Measurements from ENCODE around the gene ZNF385D. TPM values are rescaled to one million over a fixed set of nuclear protein-coding genes. Genes with fewer than 3 reads are reported as not detected.
A peak's percentile ranks its signal among the peaks of the same experiment; 100 is the strongest.

The ZNF385D gene
- total RNA-seq, 1 experiment from 2014 or later: not detected

DNA sequence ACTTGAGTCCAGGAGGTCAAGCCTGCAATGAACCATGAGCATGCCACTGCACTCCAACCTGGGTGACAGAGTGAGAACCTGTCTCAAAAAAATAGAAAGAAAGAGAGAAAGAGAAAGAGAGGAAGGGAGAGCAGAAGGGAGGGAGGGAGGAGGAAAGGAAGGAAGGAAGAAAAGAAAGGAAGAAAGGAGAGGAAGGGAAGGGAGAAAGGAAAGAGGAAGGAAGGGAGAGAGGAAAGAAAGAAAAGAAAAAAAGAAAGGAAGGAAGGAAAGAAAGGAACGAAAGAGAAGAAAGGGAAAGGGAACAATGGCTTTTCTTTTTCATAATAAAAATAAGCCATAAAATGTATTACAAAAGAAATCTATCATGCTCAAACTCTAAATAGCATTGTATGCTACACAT lies 116.9 kb downstream of the ZNF385D start:
- no peaks in the 10 kb centered on the region for H3K9me3 Mint-ChIP-seq (ENCODE audit: low read depth, unreplicated experiment)
- TF ChIP-seq, protein P1, sequence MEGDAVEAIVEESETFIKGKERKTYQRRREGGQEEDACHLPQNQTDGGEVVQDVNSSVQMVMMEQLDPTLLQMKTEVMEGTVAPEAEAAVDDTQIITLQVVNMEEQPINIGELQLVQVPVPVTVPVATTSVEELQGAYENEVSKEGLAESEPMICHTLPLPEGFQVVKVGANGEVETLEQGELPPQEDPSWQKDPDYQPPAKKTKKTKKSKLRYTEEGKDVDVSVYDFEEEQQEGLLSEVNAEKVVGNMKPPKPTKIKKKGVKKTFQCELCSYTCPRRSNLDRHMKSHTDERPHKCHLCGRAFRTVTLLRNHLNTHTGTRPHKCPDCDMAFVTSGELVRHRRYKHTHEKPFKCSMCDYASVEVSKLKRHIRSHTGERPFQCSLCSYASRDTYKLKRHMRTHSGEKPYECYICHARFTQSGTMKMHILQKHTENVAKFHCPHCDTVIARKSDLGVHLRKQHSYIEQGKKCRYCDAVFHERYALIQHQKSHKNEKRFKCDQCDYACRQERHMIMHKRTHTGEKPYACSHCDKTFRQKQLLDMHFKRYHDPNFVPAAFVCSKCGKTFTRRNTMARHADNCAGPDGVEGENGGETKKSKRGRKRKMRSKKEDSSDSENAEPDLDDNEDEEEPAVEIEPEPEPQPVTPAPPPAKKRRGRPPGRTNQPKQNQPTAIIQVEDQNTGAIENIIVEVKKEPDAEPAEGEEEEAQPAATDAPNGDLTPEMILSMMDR (IDR thresholded peaks at IDR 0.05; ENCODE audit: unreplicated experiment): no peak
- no peaks in the 10 kb centered on the region for H3K36me3 Mint-ChIP-seq (ENCODE audit: insufficient read depth, unreplicated experiment)
- DNase-seq: no peak
- no TSS peak for BruUV-seq (replicated peaks)
- no peaks in the 10 kb centered on the region for H3K27me3 Mint-ChIP-seq (ENCODE audit: unreplicated experiment)
- H3K27ac Mint-ChIP-seq (ENCODE audit: unreplicated experiment): no peak overlapping the region
- no peaks in the 10 kb centered on the region for H3K4me1 Mint-ChIP-seq (ENCODE audit: low read depth, unreplicated experiment)
- no peak overlapping the region for H3K4me3 Mint-ChIP-seq (ENCODE audit: low read depth, unreplicated experiment)
- intact Hi-C loops (cut with micrococcal nuclease; ENCODE audit: unreplicated experiment): no loop called here
- CTCF ChIA-PET: interaction anchor here (0.7 kb wide), 1 partner anchor 46 kb away, joined by 3 read pairs; no protein-coding TSS in a partner anchor

DNA sequence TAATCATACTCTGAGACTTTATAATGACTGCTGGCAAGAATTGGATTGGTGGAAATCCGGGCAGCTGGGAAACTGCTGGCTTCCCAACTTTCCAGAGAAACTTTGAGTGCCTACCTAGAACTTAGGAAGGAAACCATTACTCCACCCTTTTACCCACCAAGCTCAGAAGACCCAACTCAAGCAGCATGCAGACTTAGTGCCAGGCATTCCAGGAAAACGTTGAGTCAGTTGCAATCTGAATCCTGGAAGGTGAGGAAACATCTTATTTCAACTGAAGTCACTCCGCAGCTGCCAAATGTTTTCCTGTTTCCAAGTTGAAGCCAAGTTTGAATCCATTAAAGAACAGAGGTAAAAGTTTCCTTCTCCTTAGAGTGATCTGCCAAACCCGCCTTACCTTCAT lies 126.5 kb downstream of the ZNF385D start:
- DNase-seq: no peak
- H3K27me3 Mint-ChIP-seq (ENCODE audit: unreplicated experiment): no peaks in the 10 kb centered on the region
- H3K4me3 Mint-ChIP-seq (ENCODE audit: low read depth, unreplicated experiment): no peak overlapping the region
- intact Hi-C loops (cut with micrococcal nuclease; ENCODE audit: unreplicated experiment): no loop called here
- peaks cover 6% of the 10 kb centered on the region for H3K36me3 Mint-ChIP-seq (ENCODE audit: insufficient read depth, unreplicated experiment)
- no peak overlapping the region for H3K27ac Mint-ChIP-seq (ENCODE audit: unreplicated experiment)
- H3K4me1 Mint-ChIP-seq (ENCODE audit: low read depth, unreplicated experiment): peaks cover 20% of the 10 kb centered on the region
- CTCF ChIA-PET: no interaction called here
- TF ChIP-seq, protein P1 (IDR thresholded peaks at IDR 0.05; ENCODE audit: unreplicated experiment): no peak
- no peaks in the 10 kb centered on the region for H3K9me3 Mint-ChIP-seq (ENCODE audit: low read depth, unreplicated experiment)
- BruUV-seq (replicated peaks): no TSS peak

- no peaks in the 10 kb centered on the region for H3K9me3 Mint-ChIP-seq (ENCODE audit: low read depth, unreplicated experiment)
- TF ChIP-seq, protein P1 (IDR thresholded peaks at IDR 0.05; ENCODE audit: unreplicated experiment): no peak
- peak overlapping the region; percentile 50 for H3K27ac Mint-ChIP-seq (ENCODE audit: unreplicated experiment)
- intact Hi-C loops (cut with micrococcal nuclease; ENCODE audit: unreplicated experiment): no loop called here
- H3K4me3 Mint-ChIP-seq (ENCODE audit: low read depth, unreplicated experiment): peak overlapping the region; percentile 28
- CTCF ChIA-PET: interaction anchor here (0.5 to 0.7 kb wide), 2 partner anchors 18 to 97 kb away, joined by 3 read pairs; no protein-coding TSS in a partner anchor
- H3K27me3 Mint-ChIP-seq (ENCODE audit: unreplicated experiment): no peaks in the 10 kb centered on the region
- peaks cover 6% of the 10 kb centered on the region for H3K36me3 Mint-ChIP-seq (ENCODE audit: insufficient read depth, unreplicated experiment)
- no TSS peak for BruUV-seq (replicated peaks)
- peaks cover 20% of the 10 kb centered on the region for H3K4me1 Mint-ChIP-seq (ENCODE audit: low read depth, unreplicated experiment)
- DNase-seq: no peak
Measured at GRCh38 chr3:21621181-21621651, 129.8 kb downstream of the ZNF385D start.

DNA sequence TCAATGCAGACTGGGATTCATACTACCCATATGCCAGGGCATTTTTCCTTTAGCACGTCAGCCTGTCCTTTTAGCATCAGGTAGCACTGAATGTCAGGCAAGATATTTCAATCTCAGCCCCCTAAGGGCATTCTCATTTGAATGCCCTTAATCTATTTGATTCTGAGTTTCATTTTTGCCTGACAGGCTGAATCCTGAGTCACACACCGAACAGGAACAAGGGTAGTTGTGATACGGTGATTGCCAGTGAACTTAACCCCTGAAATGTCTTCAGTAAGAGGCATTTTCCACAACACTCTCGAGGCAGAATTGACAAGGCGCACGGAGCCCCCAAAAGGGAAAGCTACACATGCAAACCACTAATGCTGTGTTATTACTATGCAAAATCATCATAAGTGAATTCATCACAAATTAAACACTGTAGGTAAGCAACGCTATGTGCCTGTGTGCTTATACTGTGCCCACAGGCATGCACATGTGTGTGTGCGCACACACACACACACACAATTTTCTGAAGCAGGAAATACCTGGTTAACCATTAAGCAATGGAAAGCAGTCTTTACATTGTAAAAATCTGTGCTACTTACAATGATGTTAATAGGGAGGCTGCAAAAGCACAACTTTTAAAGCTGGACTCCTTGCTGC lies 130.4 kb downstream of the ZNF385D start:
- CTCF ChIA-PET: interaction anchor here (0.7 kb wide), 1 partner anchor 18 kb away, joined by 3 read pairs; no protein-coding TSS in a partner anchor
- peaks cover 20% of the 10 kb centered on the region for H3K4me1 Mint-ChIP-seq (ENCODE audit: low read depth, unreplicated experiment)
- peak overlapping the region; percentile 28 for H3K4me3 Mint-ChIP-seq (ENCODE audit: low read depth, unreplicated experiment)
- no peaks in the 10 kb centered on the region for H3K27me3 Mint-ChIP-seq (ENCODE audit: unreplicated experiment)
- H3K9me3 Mint-ChIP-seq (ENCODE audit: low read depth, unreplicated experiment): no peaks in the 10 kb centered on the region
- peak overlapping the region; percentile 50 for H3K27ac Mint-ChIP-seq (ENCODE audit: unreplicated experiment)
- peaks cover 6% of the 10 kb centered on the region for H3K36me3 Mint-ChIP-seq (ENCODE audit: insufficient read depth, unreplicated experiment)
- TF ChIP-seq, protein P1 (IDR thresholded peaks at IDR 0.05; ENCODE audit: unreplicated experiment): no peak
- no TSS peak for BruUV-seq (replicated peaks)
- DNase-seq: peak; percentile 10
- intact Hi-C loops (cut with micrococcal nuclease; ENCODE audit: unreplicated experiment): no loop called here
